ENCODE measurements around the gene TRIP12.
"Not testable (repeated sequence)": the region's sequence is repeated elsewhere in the genome, so short reads cannot be mapped to it uniquely, and the experiment has no call there.

The TRIP12 gene

GRCh38 chr2:229725716-229726574, 195.9 kb downstream of the TRIP12 start:
- DNase-seq, result peak in 1 of 56 donors; percentile 27

GRCh38 chr2:229723192-229723591, 198.6 kb downstream of the TRIP12 start:
- not testable (repeated sequence) for DNase-seq

GRCh38 chr2:229719926-229720647, 201.7 kb downstream of the TRIP12 start:
- DNase-seq, result no peak

- DNase-seq, result no peak
Measured at GRCh38 chr2:229718057-229718456, 203.8 kb downstream of the TRIP12 start.

- peak in 37 of 56 donors; percentile 2 to 75 (median 30) for DNase-seq
Measured at GRCh38 chr2:229715895-229716507, 205.8 kb downstream of the TRIP12 start.

- peak in 48 of 56 donors; percentile 16 to 72 (median 58) for DNase-seq
Measured at GRCh38 chr2:229714736-229715541, 206.9 kb downstream of the TRIP12 start.

- DNase-seq, result peak in 55 of 56 donors; percentile 13 to 88 (median 74)
Measured at GRCh38 chr2:229714080-229714735, 207.6 kb downstream of the TRIP12 start, which contains the start of gene DNER. Gene DNER (minus strand): TSS chr2:229714555. CDS start chr2:229714423, 132 bp downstream.

Measured in nucleus accumbens (tissue), 56 donors.